BE2C (cell line): ENCODE measurements around the gene OR6J1.

Experiments used
- DNase-seq: peaks from one replicate; pipeline ENCODE4 v3.0.0-alpha.2; 2020
- H3K27me3 ChIP-seq: fragments of 250-450 bp; sonication (Bioruptor Pico); 2 replicates; pipeline ENCODE4 v1.5.1; 2020; ENCODE audit warnings: mild to moderate bottlenecking
- H3K36me3 ChIP-seq: fragments of 250-450 bp; sonication (Bioruptor Pico); 2 replicates; pipeline ENCODE4 v1.5.1; 2020; ENCODE audit warnings: mild to moderate bottlenecking
- H3K4me1 ChIP-seq: fragments of 250-450 bp; sonication (Bioruptor Pico); 2 replicates; pipeline ENCODE4 v1.5.1; 2020
- H3K4me3 ChIP-seq: 2 replicates; pipeline ENCODE4 v1.5.1; 2011; ENCODE audit warnings: low read depth, low read length
- H3K9me3 ChIP-seq: fragments of 250-450 bp; sonication (Bioruptor Pico); 2 replicates; pipeline ENCODE4 v1.5.1; 2020
- CTCF ChIP-seq: IDR thresholded peaks from 2 replicates; pipeline ENCODE4 v1.5.1; 2012; ENCODE audit warnings: mild to moderate bottlenecking, low read depth, low read length

The OR6J1 gene

DNA sequence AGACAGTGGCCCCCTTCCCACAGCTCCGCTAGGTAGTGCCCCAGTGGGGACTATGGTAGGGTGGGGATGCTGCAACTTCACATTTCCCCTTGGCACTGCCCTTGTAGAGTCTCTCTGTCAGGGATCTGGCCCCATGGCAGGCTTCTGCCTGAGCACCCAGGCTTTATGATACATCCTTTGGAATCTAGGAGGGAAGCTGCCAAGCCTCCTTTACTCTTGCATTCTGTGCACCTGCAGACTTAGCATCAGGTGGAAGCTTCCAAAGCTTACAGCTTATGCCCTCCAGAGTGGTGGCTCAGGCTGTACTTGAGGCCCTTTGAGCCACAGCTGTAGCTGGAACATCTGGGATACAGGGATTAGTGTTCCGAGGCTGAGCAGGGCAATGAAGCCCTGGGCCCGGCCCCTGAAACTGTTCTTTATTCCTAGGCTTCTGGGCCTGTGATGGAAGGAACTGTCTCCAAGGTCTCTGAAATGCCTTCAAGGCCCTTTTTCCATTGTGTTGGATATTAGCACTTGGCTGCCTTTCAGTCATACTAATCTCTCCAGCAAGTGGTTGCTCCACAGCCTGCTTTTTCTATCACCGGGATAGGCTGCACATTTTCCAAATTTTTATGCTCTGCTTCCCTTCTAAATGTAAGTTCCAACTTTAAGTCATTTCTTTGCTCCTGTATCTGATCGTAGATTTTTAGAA, 22.2 kb upstream of the OR6J1 start:
- no peak for DNase-seq
- Histone ChIP-seq H3K4me1 (no peaks in the 10 kb centered on the region), H3K27me3 (peaks cover 6% of the 10 kb centered on the region), H3K9me3 (no peaks in the 10 kb centered on the region), H3K36me3 (no peaks in the 10 kb centered on the region), H3K4me3 (no peak overlapping the region)
- TF ChIP-seq CTCF, result no peak

- Histone ChIP-seq H3K4me3 (no peak overlapping the region), H3K9me3 (no peaks in the 10 kb centered on the region), H3K27me3 (peaks cover 12% of the 10 kb centered on the region), H3K36me3 (no peaks in the 10 kb centered on the region), H3K4me1 (no peaks in the 10 kb centered on the region)
- no peak for DNase-seq
- TF ChIP-seq CTCF, result no peak
Measured at GRCh38 chr14:22664261-22664660, 20.1 kb upstream of the OR6J1 start.

DNA sequence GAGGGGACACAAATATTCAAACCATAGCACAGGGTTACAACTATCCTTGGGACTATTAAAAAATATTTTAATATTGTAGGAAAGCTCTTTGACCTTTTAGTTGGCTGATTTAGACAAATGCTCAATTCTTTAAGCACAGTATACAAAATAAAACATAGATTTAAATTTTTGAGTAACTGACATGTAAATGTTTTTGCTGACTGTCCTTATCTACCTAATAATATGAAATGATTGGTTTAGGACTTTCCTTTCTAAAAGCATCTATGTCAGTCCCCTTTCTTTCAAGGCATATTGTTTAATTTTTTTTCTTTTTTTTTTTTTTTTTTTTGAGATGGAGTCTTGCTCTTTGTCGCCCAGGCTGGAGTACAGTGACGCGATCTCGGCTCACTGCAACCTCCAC, 16.5 kb upstream of the OR6J1 start:
- no peak for DNase-seq
- no peak for TF ChIP-seq CTCF
- Histone ChIP-seq H3K36me3 (no peaks in the 10 kb centered on the region), H3K4me3 (no peak overlapping the region), H3K9me3 (no peaks in the 10 kb centered on the region), H3K4me1 (no peaks in the 10 kb centered on the region), H3K27me3 (peaks cover 15% of the 10 kb centered on the region)

- Histone ChIP-seq H3K4me3 (no peak overlapping the region), H3K4me1 (no peaks in the 10 kb centered on the region), H3K36me3 (no peaks in the 10 kb centered on the region), H3K9me3 (no peaks in the 10 kb centered on the region), H3K27me3 (peaks cover 15% of the 10 kb centered on the region)
- TF ChIP-seq CTCF, result no peak
- DNase-seq, result no peak
Measured at GRCh38 chr14:22658946-22659345, 14.8 kb upstream of the OR6J1 start.

GRCh38 chr14:22657861-22658260, 13.7 kb upstream of the OR6J1 start:
- DNase-seq, result no peak
- peak; percentile 45 for TF ChIP-seq CTCF
- H3K9me3 ChIP-seq, result no peaks in the 10 kb centered on the region
- H3K27me3 ChIP-seq, result peaks cover 13% of the 10 kb centered on the region
- no peaks in the 10 kb centered on the region for H3K36me3 ChIP-seq
- no peak overlapping the region for H3K4me3 ChIP-seq
- H3K4me1 ChIP-seq, result no peaks in the 10 kb centered on the region

DNA sequence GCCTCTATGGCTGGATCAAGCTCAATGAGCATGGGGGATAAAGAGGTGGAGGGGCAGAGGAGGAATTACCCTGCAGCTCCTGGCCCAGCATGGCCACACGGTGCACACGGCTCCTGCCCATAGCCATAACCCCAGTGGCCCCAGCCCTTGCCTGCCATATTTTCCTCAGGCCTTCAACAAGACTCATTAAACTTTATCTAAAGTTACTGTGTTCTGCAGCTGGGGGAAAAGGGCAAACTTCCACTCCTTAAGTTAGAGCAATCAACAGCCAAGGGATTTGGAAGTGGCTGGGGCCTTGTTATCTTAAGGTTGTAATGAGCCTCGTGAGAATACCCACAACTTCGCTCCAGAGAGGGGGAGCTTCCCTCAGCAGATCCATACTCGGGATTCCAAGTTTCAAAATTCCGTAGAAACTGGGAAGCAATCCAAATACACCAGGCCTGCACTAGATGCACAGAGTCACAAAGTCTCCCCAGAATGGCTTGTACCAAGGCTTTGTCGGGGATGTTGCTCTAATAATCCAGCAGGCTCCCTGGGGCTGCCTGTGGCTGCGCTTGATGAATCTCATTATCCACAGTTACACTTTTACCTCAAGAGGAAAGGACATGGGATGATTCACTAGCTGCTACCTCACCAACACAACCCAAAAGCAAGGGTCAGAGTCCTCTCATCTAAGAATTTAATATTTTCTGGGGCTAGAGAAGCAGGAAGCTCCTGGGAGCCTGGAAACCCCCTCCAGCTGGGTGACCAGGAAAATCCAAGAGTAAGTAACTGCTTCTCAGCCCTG, 13.0 kb upstream of the OR6J1 start:
- Histone ChIP-seq H3K27me3 (peaks cover 18% of the 10 kb centered on the region), H3K9me3 (no peaks in the 10 kb centered on the region), H3K4me3 (no peak overlapping the region), H3K4me1 (no peaks in the 10 kb centered on the region), H3K36me3 (no peaks in the 10 kb centered on the region)
- DNase-seq, result no peak
- TF ChIP-seq CTCF, result no peak
